ENCODE results near the gene GALNT18.

GALNT18 gene

GRCh38 chr11:11265320-11265719 is 356.5 kb downstream of the GALNT18 start:
- Histone ChIP-seq H2AFZ (ENCODE audit: low read depth) (no peak overlapping the region), H3K4me2 (no peak overlapping the region), H3K36me3 (ENCODE audit: insufficient read depth) (no peaks in the 10 kb centered on the region), H3K27me3 (ENCODE audit: insufficient read depth, low read depth) (no peaks in the 10 kb centered on the region), H3K79me2 (ENCODE audit: insufficient read depth, low read depth) (no peaks in the 10 kb centered on the region), H3K27ac (no peak overlapping the region), H3K9ac (no peak overlapping the region), H3K4me1 (ENCODE audit: low read depth, poor library complexity, severe bottlenecking) (no peaks in the 10 kb centered on the region), H4K20me1 (ENCODE audit: insufficient read depth) (no peaks in the 10 kb centered on the region), H3K4me3 (IDR thresholded peaks at IDR 0.05; ENCODE audit: insufficient read depth, low read depth, low read length) (no peak overlapping the region)
- no peak for TF ChIP-seq CTCF (conservative IDR thresholded peaks at IDR 0.05; ENCODE audit: low read depth, low read length)

GRCh38 chr11:11263238-11264005 is 358.4 kb downstream of the GALNT18 start:
- no peak overlapping the region for H3K4me2 ChIP-seq
- H4K20me1 ChIP-seq (ENCODE audit: insufficient read depth), result no peaks in the 10 kb centered on the region
- no peaks in the 10 kb centered on the region for H3K79me2 ChIP-seq (ENCODE audit: insufficient read depth, low read depth)
- H3K36me3 ChIP-seq (ENCODE audit: insufficient read depth), result no peaks in the 10 kb centered on the region
- no peaks in the 10 kb centered on the region for H3K27me3 ChIP-seq (ENCODE audit: insufficient read depth, low read depth)
- no peak overlapping the region for H2AFZ ChIP-seq (ENCODE audit: low read depth)
- no peak overlapping the region for H3K4me3 ChIP-seq (IDR thresholded peaks at IDR 0.05; ENCODE audit: insufficient read depth, low read depth, low read length)
- no peak for TF ChIP-seq CTCF (conservative IDR thresholded peaks at IDR 0.05; ENCODE audit: low read depth, low read length)
- H3K4me1 ChIP-seq (ENCODE audit: low read depth, poor library complexity, severe bottlenecking), result no peaks in the 10 kb centered on the region
- H3K9ac ChIP-seq, result no peak overlapping the region
- no peak overlapping the region for H3K27ac ChIP-seq

- Histone ChIP-seq H3K4me2 (no peak overlapping the region), H3K36me3 (ENCODE audit: insufficient read depth) (no peaks in the 10 kb centered on the region), H3K4me1 (ENCODE audit: low read depth, poor library complexity, severe bottlenecking) (no peaks in the 10 kb centered on the region), H3K4me3 (IDR thresholded peaks at IDR 0.05; ENCODE audit: insufficient read depth, low read depth, low read length) (no peak overlapping the region), H2AFZ (ENCODE audit: low read depth) (no peak overlapping the region), H3K27me3 (ENCODE audit: insufficient read depth, low read depth) (no peaks in the 10 kb centered on the region), H3K9ac (no peak overlapping the region), H3K79me2 (ENCODE audit: insufficient read depth, low read depth) (no peaks in the 10 kb centered on the region), H4K20me1 (ENCODE audit: insufficient read depth) (no peaks in the 10 kb centered on the region), H3K27ac (no peak overlapping the region)
- no peak for TF ChIP-seq CTCF (conservative IDR thresholded peaks at IDR 0.05; ENCODE audit: low read depth, low read length)
These were observed 359.5 kb downstream of the GALNT18 start for GRCh38 chr11:11262171-11262920.

- no peak for TF ChIP-seq CTCF (conservative IDR thresholded peaks at IDR 0.05; ENCODE audit: low read depth, low read length)
- no peaks in the 10 kb centered on the region for H3K79me2 ChIP-seq (ENCODE audit: insufficient read depth, low read depth)
- no peaks in the 10 kb centered on the region for H4K20me1 ChIP-seq (ENCODE audit: insufficient read depth)
- H3K4me2 ChIP-seq, result no peak overlapping the region
- no peaks in the 10 kb centered on the region for H3K36me3 ChIP-seq (ENCODE audit: insufficient read depth)
- H3K4me3 ChIP-seq (IDR thresholded peaks at IDR 0.05; ENCODE audit: insufficient read depth, low read depth, low read length), result no peak overlapping the region
- no peaks in the 10 kb centered on the region for H3K4me1 ChIP-seq (ENCODE audit: low read depth, poor library complexity, severe bottlenecking)
- no peaks in the 10 kb centered on the region for H3K27me3 ChIP-seq (ENCODE audit: insufficient read depth, low read depth)
- H3K27ac ChIP-seq, result no peak overlapping the region
- H2AFZ ChIP-seq (ENCODE audit: low read depth), result no peak overlapping the region
- H3K9ac ChIP-seq, result no peak overlapping the region
These were observed 360.2 kb downstream of the GALNT18 start for GRCh38 chr11:11261629-11262028.

Measured in KMS-11 (cell line).